ENCODE measurements around the gene JRKL.

GRCh38 chr11:96384156-96384555 lies 5.7 kb upstream of the JRKL start:
- TF ChIP-seq, protein P1, sequence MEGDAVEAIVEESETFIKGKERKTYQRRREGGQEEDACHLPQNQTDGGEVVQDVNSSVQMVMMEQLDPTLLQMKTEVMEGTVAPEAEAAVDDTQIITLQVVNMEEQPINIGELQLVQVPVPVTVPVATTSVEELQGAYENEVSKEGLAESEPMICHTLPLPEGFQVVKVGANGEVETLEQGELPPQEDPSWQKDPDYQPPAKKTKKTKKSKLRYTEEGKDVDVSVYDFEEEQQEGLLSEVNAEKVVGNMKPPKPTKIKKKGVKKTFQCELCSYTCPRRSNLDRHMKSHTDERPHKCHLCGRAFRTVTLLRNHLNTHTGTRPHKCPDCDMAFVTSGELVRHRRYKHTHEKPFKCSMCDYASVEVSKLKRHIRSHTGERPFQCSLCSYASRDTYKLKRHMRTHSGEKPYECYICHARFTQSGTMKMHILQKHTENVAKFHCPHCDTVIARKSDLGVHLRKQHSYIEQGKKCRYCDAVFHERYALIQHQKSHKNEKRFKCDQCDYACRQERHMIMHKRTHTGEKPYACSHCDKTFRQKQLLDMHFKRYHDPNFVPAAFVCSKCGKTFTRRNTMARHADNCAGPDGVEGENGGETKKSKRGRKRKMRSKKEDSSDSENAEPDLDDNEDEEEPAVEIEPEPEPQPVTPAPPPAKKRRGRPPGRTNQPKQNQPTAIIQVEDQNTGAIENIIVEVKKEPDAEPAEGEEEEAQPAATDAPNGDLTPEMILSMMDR (IDR thresholded peaks at IDR 0.05; ENCODE audit: control extremely low read depth in 1 of 3, insufficient read depth in 1 of 3, low read depth in 1 of 3, low read length in 3 of 3) = no peak
- no peak for TF ChIP-seq SIN3A (conservative IDR thresholded peaks at IDR 0.05 in 1 of 2, IDR thresholded peaks at IDR 0.05 in 1 of 2; ENCODE audit: low read depth in 1 of 2, low read length in 2 of 2)
- TF ChIP-seq CHD2 (IDR thresholded peaks at IDR 0.05; ENCODE audit: low read length) = no peak
- TF ChIP-seq HDAC2 (IDR thresholded peaks at IDR 0.05; ENCODE audit: borderline replicate concordance in 1 of 2, low read depth in 2 of 2, low read length in 2 of 2) = no peak
- TF ChIP-seq POLR2A (IDR thresholded peaks at IDR 0.05; ENCODE audit: control extremely low read depth in 1 of 2, low read depth in 2 of 2, low read length in 2 of 2) = no peak
- TF ChIP-seq EZH2 (IDR thresholded peaks at IDR 0.05; ENCODE audit: low read depth, low read length, severe bottlenecking) = no peak
- TF ChIP-seq EGR1 (IDR thresholded peaks at IDR 0.05; ENCODE audit: borderline replicate concordance, low read depth, low read length) = no peak
- no peak for TF ChIP-seq POLR2AphosphoS5 (IDR thresholded peaks at IDR 0.05; ENCODE audit: low read depth, low read length)
- TF ChIP-seq, protein P2, sequence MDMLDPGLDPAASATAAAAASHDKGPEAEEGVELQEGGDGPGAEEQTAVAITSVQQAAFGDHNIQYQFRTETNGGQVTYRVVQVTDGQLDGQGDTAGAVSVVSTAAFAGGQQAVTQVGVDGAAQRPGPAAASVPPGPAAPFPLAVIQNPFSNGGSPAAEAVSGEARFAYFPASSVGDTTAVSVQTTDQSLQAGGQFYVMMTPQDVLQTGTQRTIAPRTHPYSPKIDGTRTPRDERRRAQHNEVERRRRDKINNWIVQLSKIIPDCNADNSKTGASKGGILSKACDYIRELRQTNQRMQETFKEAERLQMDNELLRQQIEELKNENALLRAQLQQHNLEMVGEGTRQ (IDR thresholded peaks at IDR 0.05; ENCODE audit: low read length) = no peak
